Esophagus muscularis mucosa (tissue), 4 donors: ENCODE measurements around the gene COBL. TPM values are rescaled to one million over a fixed set of nuclear protein-coding genes. Genes with fewer than 3 reads are reported as not detected.
"Not testable (repeated sequence)": the region's sequence is repeated elsewhere in the genome, so short reads cannot be mapped to it uniquely, and the experiment has no call there.

ENCODE experiments used
- DNase-seq: peaks from one replicate; pipeline ENCODE4 v3.0.0-alpha.2; 2017; ENCODE audit errors: extremely low spot score
- H3K27ac ChIP-seq, 4 donors: fragments of 200-600 bp; sonication (generic); replicated peaks in 1 of 4; 1 replicate in 3 of 4; 2 replicates in 1 of 4; pipeline ENCODE4 v1.5.1; 2016 to 2019; ENCODE audit warnings: mild to moderate bottlenecking in 1 of 4
- H3K27me3 ChIP-seq, 4 donors: fragments of 200-600 bp; sonication (generic); one replicate each; pipeline versions ENCODE4 v1.5.1 to v1.6.0; 2016 to 2019
- H3K36me3 ChIP-seq, 4 donors: fragments of 200-600 bp; sonication (generic); one replicate each; pipeline ENCODE4 v1.5.1; 2016 to 2019
- H3K4me1 ChIP-seq, 4 donors: fragments of 200-600 bp; sonication (generic); one replicate each; pipeline ENCODE4 v1.5.1; 2016 to 2019
- H3K4me3 ChIP-seq, 4 donors: fragments of 200-600 bp; sonication (generic); 1 replicate in 2 of 4; 2 replicates in 2 of 4; pipeline ENCODE4 v1.5.1; 2016 to 2019; ENCODE audit warnings: mild to moderate bottlenecking in 4 of 4, moderate library complexity in 1 of 4
- H3K9me3 ChIP-seq, 4 donors: fragments of 200-600 bp; sonication (generic); 1 replicate in 3 of 4; 2 replicates in 1 of 4; pipeline ENCODE4 v1.5.1; 2016 to 2019
- CTCF ChIP-seq, 3 experiments: fragments of 200-600 bp in 2 of 3; fragments of 450-650 bp in 1 of 3; sonication (generic) in 2 of 3; IDR thresholded peaks; one replicate each; pipeline ENCODE4 v1.5.1; 2017 to 2019; ENCODE audit warnings: antibody characterized with exemption in 3 of 3, mild to moderate bottlenecking in 2 of 3, moderate library complexity in 1 of 3
- EP300 ChIP-seq: sonication (generic); formaldehyde crosslinking; IDR thresholded peaks from one replicate; pipeline ENCODE4 v1.6.1; 2017; ENCODE audit warnings: antibody characterized with exemption
- POLR2A ChIP-seq: fragments of 450-650 bp; IDR thresholded peaks from one replicate; pipeline ENCODE4 v1.6.1; 2017; ENCODE audit warnings: antibody characterized with exemption, moderate library complexity, mild to moderate bottlenecking, low read depth
- POLR2AphosphoS5 ChIP-seq, 2 donors: sonication (generic); formaldehyde crosslinking; IDR thresholded peaks; one replicate each; pipeline ENCODE4 v1.6.1; 2017; ENCODE audit warnings: antibody characterized with exemption in 2 of 2
- WGBS: methylation state at CpG from one replicate; pipeline ENCODE4 v1.1.5; 2018; 5-methylcytosine and 5-hydroxymethylcytosine counted together
- intact Hi-C: fragments of 100-400 bp; cut with DNase I; formaldehyde crosslinking; loops from one replicate; pipeline ENCODE4 v1.15.1; 2023
- total RNA-seq, 4 donors: library from RNA; depleted of rRNA; stranded (reverse); fragments of >200 nt; gene quantifications; one replicate each; pipeline versions ENCODE4 v1.1.0 to v1.2.1, GENCODE V29; 2016

The COBL gene
- total RNA-seq, 4 donors from 2014 or later = 29.8 to 51.4 (median 45.9) TPM

GRCh38 chr7:50994753-50995319 lies 321.8 kb downstream of the COBL start:
- no peak for TF ChIP-seq POLR2AphosphoS5 (IDR thresholded peaks at IDR 0.05)
- no peak for TF ChIP-seq EP300
- TF ChIP-seq POLR2A = no peak
- no peak for TF ChIP-seq CTCF (IDR thresholded peaks at IDR 0.05)
- Histone ChIP-seq H3K36me3 (no peaks in the 10 kb centered on the region), H3K27ac (no peak overlapping the region), H3K27me3 (no peaks in the 10 kb centered on the region), H3K4me1 (no peaks in the 10 kb centered on the region), H3K4me3 (no peak overlapping the region), H3K9me3 (no peaks in the 10 kb centered on the region)
- intact Hi-C loops = no loop called here
- WGBS = 85% methylated on average over 4 of the region's 5 CpGs
- DNase-seq = peak; percentile 78

GRCh38 chr7:50990214-50990613 lies 326.4 kb downstream of the COBL start:
- H3K36me3 ChIP-seq, H3K9me3 ChIP-seq, DNase-seq, H3K4me3 ChIP-seq, H3K27ac ChIP-seq, intact Hi-C loops, H3K4me1 ChIP-seq, H3K27me3 ChIP-seq: not testable (repeated sequence)
- 87% methylated on average over 1 of the region's 1 CpG for WGBS

- H3K4me1 ChIP-seq = no peaks in the 10 kb centered on the region
Observed at GRCh38 chr7:50988988-50989387, 327.6 kb downstream of the COBL start.

GRCh38 chr7:50988465-50988864 lies 328.1 kb downstream of the COBL start:
- no peak overlapping the region for H3K4me3 ChIP-seq
- H3K9me3 ChIP-seq = no peaks in the 10 kb centered on the region
- intact Hi-C loops = no loop called here
- no peaks in the 10 kb centered on the region for H3K27me3 ChIP-seq
- peak; percentile 39 for DNase-seq
- WGBS = 84% methylated on average over 6 of the region's 6 CpGs
- H3K27ac ChIP-seq = no peak overlapping the region
- H3K4me1 ChIP-seq = no peaks in the 10 kb centered on the region
- TF ChIP-seq POLR2AphosphoS5 (IDR thresholded peaks at IDR 0.05) (no peak), POLR2A (no peak), CTCF (IDR thresholded peaks at IDR 0.05) (no peak), EP300 (no peak)
- no peaks in the 10 kb centered on the region for H3K36me3 ChIP-seq

More at GRCh38 chr7:50988988-50989387, 327.6 kb downstream of the COBL start:
- 90% methylated on average over 1 of the region's 1 CpG for WGBS
- TF ChIP-seq POLR2AphosphoS5 (IDR thresholded peaks at IDR 0.05) (no peak), EP300 (no peak), CTCF (IDR thresholded peaks at IDR 0.05) (no peak), POLR2A (no peak)
- intact Hi-C loops = no loop called here
- Histone ChIP-seq H3K4me3 (no peak overlapping the region), H3K9me3 (no peaks in the 10 kb centered on the region), H3K36me3 (no peaks in the 10 kb centered on the region), H3K27ac (no peak overlapping the region), H3K27me3 (no peaks in the 10 kb centered on the region)
- peak; percentile 10 for DNase-seq

- 83% methylated on average over 4 of the region's 4 CpGs for WGBS
- H3K27ac ChIP-seq = no peak overlapping the region
- TF ChIP-seq POLR2AphosphoS5 (IDR thresholded peaks at IDR 0.05) (no peak), POLR2A (no peak), EP300 (no peak), CTCF (IDR thresholded peaks at IDR 0.05) (no peak)
- no peak for DNase-seq
- H3K9me3 ChIP-seq = no peaks in the 10 kb centered on the region
- no peaks in the 10 kb centered on the region for H3K4me1 ChIP-seq
- peaks cover 0 to 8% (median 0%) of the 10 kb centered on the region in 4 donors for H3K27me3 ChIP-seq
- no peak overlapping the region for H3K4me3 ChIP-seq
- H3K36me3 ChIP-seq = no peaks in the 10 kb centered on the region
- intact Hi-C loops = no loop called here
Observed at GRCh38 chr7:50985096-50985495, 331.5 kb downstream of the COBL start.
